VCaP (cell line): ENCODE measurements around the gene CEMIP.

Experiments used
- H3K27ac ChIP-seq: fragments of 450-650 bp; 2 replicates; pipeline ENCODE4 v1.5.1; 2017
- TF ChIP-seq, protein P1 (sequence below): fragments of 450-650 bp; conservative IDR thresholded peaks from 2 replicates; pipeline ENCODE4 v1.5.1; 2017; ENCODE audit warnings: mild to moderate bottlenecking, moderate library complexity

Gene CEMIP

DNA sequence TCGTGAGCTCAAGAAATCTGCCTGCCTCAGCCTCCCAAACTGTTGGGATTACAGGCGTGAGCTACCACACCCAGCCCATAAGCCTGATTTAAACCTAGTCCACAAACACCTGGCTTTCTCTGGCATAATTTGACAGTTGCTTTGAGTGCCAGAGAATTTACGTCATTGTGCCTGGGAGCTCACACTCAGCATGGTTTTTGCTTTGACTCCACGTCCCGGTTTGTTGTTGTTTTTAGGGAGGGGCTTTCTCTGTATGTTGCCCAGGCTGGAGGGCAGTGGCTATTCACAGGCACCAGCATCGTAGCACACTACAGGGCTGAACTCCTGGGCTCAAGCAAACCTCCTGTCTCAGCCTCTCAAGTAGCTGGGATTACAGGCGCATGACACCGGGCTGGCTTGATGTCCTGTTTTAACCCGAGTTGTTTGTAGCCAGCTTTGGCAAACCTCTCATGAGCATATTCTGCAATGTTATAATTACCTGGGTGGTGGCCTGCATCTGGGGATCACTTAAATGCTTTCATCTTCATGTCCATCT is 32.7 kb downstream of the CEMIP start:
- H3K27ac ChIP-seq: no peak overlapping the region
- TF ChIP-seq, protein P1, sequence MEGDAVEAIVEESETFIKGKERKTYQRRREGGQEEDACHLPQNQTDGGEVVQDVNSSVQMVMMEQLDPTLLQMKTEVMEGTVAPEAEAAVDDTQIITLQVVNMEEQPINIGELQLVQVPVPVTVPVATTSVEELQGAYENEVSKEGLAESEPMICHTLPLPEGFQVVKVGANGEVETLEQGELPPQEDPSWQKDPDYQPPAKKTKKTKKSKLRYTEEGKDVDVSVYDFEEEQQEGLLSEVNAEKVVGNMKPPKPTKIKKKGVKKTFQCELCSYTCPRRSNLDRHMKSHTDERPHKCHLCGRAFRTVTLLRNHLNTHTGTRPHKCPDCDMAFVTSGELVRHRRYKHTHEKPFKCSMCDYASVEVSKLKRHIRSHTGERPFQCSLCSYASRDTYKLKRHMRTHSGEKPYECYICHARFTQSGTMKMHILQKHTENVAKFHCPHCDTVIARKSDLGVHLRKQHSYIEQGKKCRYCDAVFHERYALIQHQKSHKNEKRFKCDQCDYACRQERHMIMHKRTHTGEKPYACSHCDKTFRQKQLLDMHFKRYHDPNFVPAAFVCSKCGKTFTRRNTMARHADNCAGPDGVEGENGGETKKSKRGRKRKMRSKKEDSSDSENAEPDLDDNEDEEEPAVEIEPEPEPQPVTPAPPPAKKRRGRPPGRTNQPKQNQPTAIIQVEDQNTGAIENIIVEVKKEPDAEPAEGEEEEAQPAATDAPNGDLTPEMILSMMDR: no peak

DNA sequence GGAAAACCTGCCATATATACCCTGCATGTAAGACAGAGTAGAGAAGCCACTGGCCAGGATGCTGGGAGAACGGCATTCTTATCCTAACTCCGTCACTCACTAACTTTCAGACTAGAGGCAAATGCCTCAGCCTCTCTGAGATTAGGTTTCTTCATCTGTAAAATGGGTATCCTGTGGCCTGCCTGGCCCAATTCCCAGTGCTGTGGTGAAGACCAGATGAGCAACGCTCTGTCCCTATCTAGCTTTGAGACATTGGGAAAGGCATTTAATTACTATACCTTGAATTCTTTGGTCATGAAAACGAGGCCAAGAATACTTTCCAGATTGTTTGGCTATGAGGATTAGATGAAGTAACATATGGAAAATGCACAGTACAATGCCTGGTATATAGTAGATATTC is 35.9 kb downstream of the CEMIP start:
- TF ChIP-seq, protein P1: no peak
- H3K27ac ChIP-seq: no peak overlapping the region

DNA sequence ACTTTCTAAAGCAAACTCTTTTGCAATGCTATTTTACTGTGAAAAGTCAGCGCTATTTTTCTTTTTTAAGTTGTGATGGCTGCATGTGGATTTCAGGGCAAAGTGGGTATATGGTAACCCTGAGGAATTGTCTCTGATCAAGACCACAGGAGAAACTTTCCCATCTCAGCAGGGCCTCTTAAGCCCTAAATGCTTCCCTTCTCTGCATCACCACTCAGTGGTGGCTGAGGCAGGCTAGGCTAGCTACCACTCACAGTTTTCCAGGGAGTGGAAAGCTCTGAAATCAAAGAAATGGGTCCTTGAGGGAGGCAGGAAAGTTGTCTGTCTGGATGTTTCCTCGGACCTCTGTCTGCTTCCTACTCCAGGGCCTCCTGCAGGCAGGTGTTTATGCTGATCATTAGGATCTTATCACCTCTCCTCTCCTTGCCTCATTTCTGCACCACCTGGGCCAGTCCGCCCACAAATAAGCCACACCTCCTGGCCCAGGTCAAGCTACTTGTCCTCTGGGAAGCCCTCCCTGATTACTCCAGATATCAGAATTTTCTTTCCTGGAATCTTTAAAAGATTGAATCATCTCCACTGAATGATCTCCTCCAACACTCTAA is 37.0 kb downstream of the CEMIP start:
- TF ChIP-seq, protein P1: no peak
- H3K27ac ChIP-seq: no peak overlapping the region

DNA sequence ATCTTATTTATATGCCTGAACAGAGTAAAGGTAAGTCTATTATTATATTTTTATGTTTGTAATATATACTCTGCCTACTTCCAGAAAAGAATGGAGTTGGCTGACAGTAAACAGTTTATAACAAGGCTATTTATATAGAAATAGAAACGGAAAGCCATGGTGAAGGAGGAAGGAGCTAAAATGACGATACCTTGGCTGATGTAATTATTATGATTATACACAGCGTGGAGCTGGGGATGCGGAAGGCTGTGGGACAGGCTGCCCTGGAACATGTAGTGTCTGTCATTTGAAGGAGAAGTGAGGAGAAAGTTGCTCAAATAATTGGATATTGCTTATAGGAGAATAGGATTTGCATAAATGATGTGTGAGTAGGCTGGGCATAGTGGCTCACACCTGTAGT is 37.8 kb downstream of the CEMIP start:
- H3K27ac ChIP-seq: no peak overlapping the region
- TF ChIP-seq, protein P1: no peak

DNA sequence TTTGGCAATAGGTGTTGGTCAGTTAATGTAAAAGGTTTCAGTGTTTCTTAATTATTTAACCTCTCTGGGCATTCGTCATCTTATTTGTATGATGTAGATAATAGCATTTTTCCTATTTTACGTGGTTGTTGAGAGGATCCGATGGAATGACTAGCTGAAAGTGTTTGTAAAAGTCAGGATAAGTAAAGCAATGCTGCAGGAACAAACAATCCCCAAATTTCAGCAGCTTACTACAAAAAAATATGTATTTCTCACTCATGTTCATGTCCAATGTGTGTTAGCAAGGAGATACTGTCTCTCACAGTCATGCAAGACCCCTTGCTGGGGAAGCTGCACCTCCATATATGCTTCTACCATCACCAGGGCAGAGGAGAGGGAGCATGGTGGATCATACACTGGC is 38.7 kb downstream of the CEMIP start:
- TF ChIP-seq, protein P1: no peak
- no peak overlapping the region for H3K27ac ChIP-seq

DNA sequence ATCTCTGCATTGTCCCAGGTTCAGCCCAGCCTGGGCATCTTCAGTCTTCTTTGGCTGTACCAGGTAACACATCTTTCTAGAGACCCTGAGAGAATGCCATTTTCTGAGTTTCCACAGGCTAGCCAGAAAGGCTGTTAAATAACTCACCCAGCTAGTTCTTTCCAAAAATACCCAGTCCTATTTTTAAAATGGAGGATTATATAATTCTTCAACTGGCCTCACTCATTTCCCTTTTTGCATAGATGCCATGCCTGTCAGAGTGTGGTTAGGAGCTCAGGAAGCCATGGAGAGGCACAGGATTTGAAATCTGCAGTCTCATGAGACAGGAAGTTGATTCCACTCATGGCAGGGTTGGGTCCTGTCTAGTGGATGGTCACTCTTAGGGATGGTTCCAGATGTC is 39.8 kb downstream of the CEMIP start:
- no peak overlapping the region for H3K27ac ChIP-seq

DNA sequence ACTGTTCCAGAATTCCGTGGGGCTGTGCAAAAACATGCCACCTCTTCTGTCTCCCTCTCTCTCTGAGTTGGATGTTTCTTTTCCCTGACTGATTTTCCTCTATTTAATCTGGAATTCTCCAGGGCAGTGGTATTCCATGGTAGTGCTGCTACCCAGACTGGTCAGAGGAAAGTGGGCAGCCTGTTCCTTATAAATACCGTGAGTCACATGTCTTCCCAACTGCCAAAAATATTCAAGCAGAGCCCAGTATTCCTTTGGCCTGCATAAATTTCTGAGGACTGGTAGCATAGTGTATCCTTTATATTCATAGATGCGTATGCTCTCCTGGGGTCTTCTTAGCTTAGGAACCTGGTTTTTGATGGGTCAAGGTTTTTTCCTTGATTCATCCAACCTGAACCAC is 40.9 kb downstream of the CEMIP start:
- no peak overlapping the region for H3K27ac ChIP-seq
- TF ChIP-seq, protein P1: no peak

More for the DNA sequence above, 39.8 kb downstream of the CEMIP start:
- TF ChIP-seq, protein P1: no peak
